ENCODE results near the gene GPR37L1.
"Not testable (repeated sequence)": the region's sequence is repeated elsewhere in the genome, so short reads cannot be mapped to it uniquely, and the experiment has no call there.

The GPR37L1 gene

GRCh38 chr1:202171292-202172014 lies 48.7 kb downstream of the GPR37L1 start:
- no peak for DNase-seq

- no peak for DNase-seq
Observed at GRCh38 chr1:202172015-202172355, 49.3 kb downstream of the GPR37L1 start.

GRCh38 chr1:202173993-202174392 lies 51.3 kb downstream of the GPR37L1 start:
- DNase-seq: no peak

- DNase-seq: no peak
Observed at GRCh38 chr1:202176949-202177927, 54.5 kb downstream of the GPR37L1 start.

GRCh38 chr1:202179828-202180750 lies 57.4 kb downstream of the GPR37L1 start:
- no peak for DNase-seq

- not testable (repeated sequence) for DNase-seq
Observed at GRCh38 chr1:202180751-202181139, 58.0 kb downstream of the GPR37L1 start.

- no peak for DNase-seq
Observed at GRCh38 chr1:202181586-202181985, 58.9 kb downstream of the GPR37L1 start.

GRCh38 chr1:202182040-202182877 lies 59.5 kb downstream of the GPR37L1 start:
- no peak for DNase-seq
